H1 (cell line): ENCODE results near the gene SHQ1. TPM values are rescaled to one million over a fixed set of nuclear protein-coding genes. Genes with fewer than 3 reads are reported as not detected.

Experiments
- CTCF ChIA-PET: fragments of 300-600 bp; sonication (Branson Sonifier 250); formaldehyde crosslinking; loops from one replicate; lab custom pipeline; 2021; ENCODE audit not compliant: partially characterized antibody; lab: Charles Lee
- POLR2A ChIA-PET: fragments of 300-600 bp; sonication (Branson Sonifier 250); formaldehyde crosslinking; loops from one replicate; lab custom pipeline; 2021; ENCODE audit warnings: inconsistent platforms; ENCODE audit not compliant: partially characterized antibody; lab: Charles Lee
- DNase-seq, 2 experiments: peaks; one replicate each; pipeline versions ENCODE4 v3.0.0 to v3.0.0-alpha.2; 2010 to 2022; ENCODE audit warnings: low spot score in 2 of 2, low read depth in 1 of 2, mixed read lengths in 1 of 2
- FAIRE-seq: peaks from 2 replicates; lab custom pipeline; 2011; peaks lifted over from hg19 to GRCh38; lab: Jason Lieb, UNC
- H2AFZ ChIP-seq: 2 replicates; pipeline ENCODE4 v1.8.1; 2012; ENCODE audit warnings: low read length, inconsistent platforms
- H2AK5ac ChIP-seq: 2 replicates; pipeline ENCODE4 v1.6.1; 2013; ENCODE audit warnings: low read depth, low read length
- H2BK120ac ChIP-seq: replicated peaks from 2 replicates; pipeline ENCODE3; 2013; ENCODE audit warnings: low read depth, low read length, inconsistent platforms
- H2BK12ac ChIP-seq: 2 replicates; pipeline ENCODE4 v1.6.1; 2013; ENCODE audit warnings: low read depth, low read length
- H2BK15ac ChIP-seq: 2 replicates; pipeline ENCODE4 v1.6.1; 2013; ENCODE audit warnings: low read length
- H2BK20ac ChIP-seq: 2 replicates; pipeline ENCODE4 v1.6.1; 2013; ENCODE audit warnings: low read length
- H2BK5ac ChIP-seq: 2 replicates; pipeline ENCODE4 v1.6.1; 2013; ENCODE audit warnings: low read depth, low read length
- H3K14ac ChIP-seq: 2 replicates; pipeline ENCODE4 v1.6.1; 2013; ENCODE audit warnings: inconsistent platforms; ENCODE audit not compliant: insufficient read length
- H3K18ac ChIP-seq: 2 replicates; pipeline ENCODE4 v1.6.1; 2013; ENCODE audit warnings: low read length; ENCODE audit errors: extremely low read depth
- H3K23ac ChIP-seq: 2 replicates; pipeline ENCODE4 v1.6.1; 2013; ENCODE audit warnings: inconsistent platforms; ENCODE audit not compliant: insufficient read length
- H3K23me2 ChIP-seq: 2 replicates; pipeline ENCODE4 v1.6.1; 2013; ENCODE audit warnings: low read depth, low read length
- H3K27ac ChIP-seq: 2 replicates; pipeline ENCODE4 v1.6.1; 2011; ENCODE audit warnings: low read depth, low read length, inconsistent platforms
- H3K27me3 ChIP-seq, 4 experiments: replicated peaks in 1 of 4; 1 replicate in 1 of 4; 2 replicates in 3 of 4; pipeline versions ENCODE4 v1.6.1 to v1.8.1; 2011 to 2013; ENCODE audit warnings: low read length in 3 of 4, mild to moderate bottlenecking in 3 of 4, inconsistent platforms in 2 of 4, mixed read lengths in 2 of 4, moderate library complexity in 1 of 4; ENCODE audit not compliant: control insufficient read depth in 3 of 4, insufficient read depth in 3 of 4; ENCODE audit errors: extremely low read depth in 1 of 4
- H3K36me3 ChIP-seq, 4 experiments: 2 replicates each; pipeline versions ENCODE4 v1.6.1 to v1.8.1; 2011 to 2013; ENCODE audit warnings: mild to moderate bottlenecking in 4 of 4, low read length in 3 of 4, moderate library complexity in 2 of 4, control low read depth in 1 of 4, inconsistent platforms in 1 of 4; ENCODE audit not compliant: insufficient read depth in 4 of 4, control insufficient read depth in 2 of 4
- H3K4ac ChIP-seq: replicated peaks from 2 replicates; pipeline ENCODE3; 2013; ENCODE audit warnings: low read length, low read depth, mixed read lengths, inconsistent platforms; ENCODE audit not compliant: insufficient read length
- H3K4me1 ChIP-seq, 4 experiments: replicated peaks in 1 of 4; 1 replicate in 1 of 4; 2 replicates in 3 of 4; pipeline versions ENCODE4 v1.6.1 to v1.8.1; 2011 to 2013; ENCODE audit warnings: low read length in 3 of 4, inconsistent platforms in 2 of 4, mixed read lengths in 1 of 4; ENCODE audit not compliant: insufficient read depth in 4 of 4, control insufficient read depth in 3 of 4
- H3K4me2 ChIP-seq, 2 experiments: 2 replicates each; pipeline versions ENCODE4 v1.6.1 to v1.8.1; 2011 to 2013; ENCODE audit warnings: low read depth in 2 of 2, low read length in 2 of 2, control low read depth in 1 of 2, inconsistent platforms in 1 of 2, mild to moderate bottlenecking in 1 of 2; ENCODE audit not compliant: insufficient read depth in 1 of 2
- H3K4me3 ChIP-seq, 4 experiments: fragments of 200-600, 300-600 bp in 1 of 4; sonication (generic), shearing (Covaris generic), sonication (Bioruptor Twin) in 1 of 4; 2 replicates each; pipeline versions ENCODE4 v1.5.1 to v1.8.1; 2011 to 2016; ENCODE audit warnings: low read length in 4 of 4, low read depth in 3 of 4, control low read depth in 2 of 4, inconsistent platforms in 2 of 4, mild to moderate bottlenecking in 2 of 4, mixed read lengths in 1 of 4, moderate library complexity in 1 of 4; ENCODE audit not compliant: insufficient read depth in 2 of 4; ENCODE audit errors: extremely low read depth in 1 of 4
- H3K56ac ChIP-seq: replicated peaks from 2 replicates; pipeline ENCODE3; 2013; ENCODE audit warnings: low read depth, mild to moderate bottlenecking, mixed read lengths, low read length, inconsistent platforms; ENCODE audit not compliant: insufficient read length
- H3K79me1 ChIP-seq: 2 replicates; pipeline ENCODE4 v1.6.1; 2013; ENCODE audit warnings: low read depth, low read length, control low read depth
- H3K79me2 ChIP-seq, 2 experiments: 2 replicates each; pipeline versions ENCODE4 v1.6.1 to v1.8.1; 2012 to 2013; ENCODE audit warnings: low read length in 2 of 2, mild to moderate bottlenecking in 2 of 2, inconsistent platforms in 1 of 2; ENCODE audit not compliant: insufficient read depth in 2 of 2, control insufficient read depth in 1 of 2
- H3K9ac ChIP-seq, 4 experiments: replicated peaks in 1 of 4; 1 replicate in 1 of 4; 2 replicates in 3 of 4; pipeline versions ENCODE4 v1.6.1 to v1.8.1; 2011 to 2013; ENCODE audit warnings: low read depth in 3 of 4, low read length in 3 of 4, control low read depth in 2 of 4, mild to moderate bottlenecking in 2 of 4, moderate library complexity in 2 of 4, inconsistent platforms in 1 of 4; ENCODE audit errors: extremely low read depth in 1 of 4
- H3K9me3 ChIP-seq, 2 experiments: 2 replicates each; pipeline versions ENCODE4 v1.6.1 to v1.8.1; 2012 to 2013; ENCODE audit warnings: mild to moderate bottlenecking in 2 of 2, moderate library complexity in 2 of 2, control low read depth in 1 of 2, inconsistent platforms in 1 of 2, low read depth in 1 of 2, low read length in 1 of 2, mixed read lengths in 1 of 2; ENCODE audit not compliant: insufficient read depth in 2 of 2
- H4K20me1 ChIP-seq, 2 experiments: replicated peaks in 1 of 2; 2 replicates each; pipeline versions ENCODE3 to v1.8.1; 2011 to 2013; ENCODE audit warnings: inconsistent platforms in 2 of 2, low read length in 2 of 2, mild to moderate bottlenecking in 1 of 2; ENCODE audit not compliant: insufficient read depth in 2 of 2, control insufficient read depth in 1 of 2
- H4K5ac ChIP-seq: 2 replicates; pipeline ENCODE4 v1.6.1; 2013; ENCODE audit warnings: low read length, low read depth, mixed read lengths, inconsistent platforms; ENCODE audit not compliant: insufficient read length
- H4K8ac ChIP-seq: 2 replicates; pipeline ENCODE4 v1.8.0; 2013; ENCODE audit warnings: mild to moderate bottlenecking, moderate library complexity, low read length, inconsistent platforms; ENCODE audit not compliant: insufficient read depth; ENCODE audit errors: extremely low read depth
- H4K91ac ChIP-seq: replicated peaks from 2 replicates; pipeline ENCODE3; 2013; ENCODE audit warnings: low read length, mixed read lengths, inconsistent platforms; ENCODE audit not compliant: insufficient read length
- KDM5A ChIP-seq: fragments of 200-600 bp; IDR thresholded peaks from 2 replicates; pipeline ENCODE4 v1.7.1; 2012; ENCODE audit warnings: mild to moderate bottlenecking, low read length, inconsistent platforms, mixed read lengths
- WGBS, 2 experiments: shearing (Covaris generic) in 1 of 2; methylation state at CpG; one replicate each; pipeline versions ENCODE4 v1.1.6 to v1.1.7; 2013 to 2015; ENCODE audit warnings: low lambda C conversion rate in 2 of 2, mixed read lengths in 2 of 2, inconsistent platforms in 1 of 2, low coverage in 1 of 2, missing lambda C conversion rate in 1 of 2; ENCODE audit not compliant: insufficient replicate concordance in 2 of 2, insufficient coverage in 1 of 2, insufficient read length in 1 of 2; ENCODE audit errors: extremely low coverage in 1 of 2, missing lambda C conversion rate in 1 of 2; 5-methylcytosine and 5-hydroxymethylcytosine counted together
- polyA plus RNA-seq, 7 experiments: library from polyadenylated mRNA; depleted of rRNA in 3 of 7; stranded (reverse) in 5 of 7; unstranded in 2 of 7; fragments of >200 nt in 5 of 7; fragments of 200-250 nt in 2 of 7; gene quantifications; 1 replicate in 5 of 7; 2 replicates in 1 of 7; 4 replicates in 1 of 7; pipeline versions ENCODE4 v1.2.1 to v1.2.3, GENCODE V29; 2011 to 2013; ENCODE audit warnings: missing spikeins in 2 of 7, mixed read lengths in 2 of 7
- total RNA-seq: library from RNA; stranded (reverse); fragmentation: NEBNext Ultra II Directional; extraction: Animal tissue kit (Norgen Biotek cat#: 25700); gene quantifications from 2 replicates; pipeline ENCODE4 v1.2.1, GENCODE V29; 2021

Gene SHQ1
- total and polyA plus RNA-seq, 2 of the 8 experiments (the other 6 are each of a cell fraction or from before 2014, with no cell fraction given): 10.7 to 34.4 TPM

- H2BK20ac ChIP-seq: no peak overlapping the region
- no peak for FAIRE-seq
- no peak overlapping the region for H2AK5ac ChIP-seq
- no peak overlapping the region for H2BK120ac ChIP-seq
- no peak overlapping the region for H2BK5ac ChIP-seq
- H3K56ac ChIP-seq: no peak overlapping the region
- H3K79me1 ChIP-seq: no peaks in the 10 kb centered on the region
- H4K91ac ChIP-seq: no peak overlapping the region
- no peak overlapping the region for H4K8ac ChIP-seq
- H3K36me3 ChIP-seq: no peaks in the 10 kb centered on the region
- no peak overlapping the region for H3K18ac ChIP-seq
- CTCF ChIA-PET: interaction anchor here (1.0 to 1.5 kb wide), 4 partner anchors 20 to 132 kb away, joined by 3 to 6 read pairs (median 4); no protein-coding TSS in a partner anchor
- WGBS, 2 experiments: 94% methylated on average over 3 of the region's 3 CpGs; no CpG with 5 or more reads in 1 of the 2 experiments
- H3K4me3 ChIP-seq: no peak overlapping the region
- no peak overlapping the region for H3K4me2 ChIP-seq
- no peaks in the 10 kb centered on the region for H3K79me2 ChIP-seq
- no peak overlapping the region for H3K4ac ChIP-seq
- H3K27me3 ChIP-seq: no peaks in the 10 kb centered on the region
- H3K23me2 ChIP-seq: no peaks in the 10 kb centered on the region
- no peak overlapping the region for H3K14ac ChIP-seq
- H2AFZ ChIP-seq: no peak overlapping the region
- DNase-seq: no peak
- no peak overlapping the region for H3K9ac ChIP-seq
- no peak for TF ChIP-seq KDM5A
- no peak overlapping the region for H4K5ac ChIP-seq
- no peak overlapping the region for H3K27ac ChIP-seq
- H3K23ac ChIP-seq: no peak overlapping the region
- no peaks in the 10 kb centered on the region for H3K9me3 ChIP-seq
- no peaks in the 10 kb centered on the region for H4K20me1 ChIP-seq
- no peak overlapping the region for H2BK15ac ChIP-seq
- no peak overlapping the region for H2BK12ac ChIP-seq
- peaks cover 0 to 5% (median 3%) of the 10 kb centered on the region in 4 experiments; a peak in 4 of 7 replicates for H3K4me1 ChIP-seq
- POLR2A ChIA-PET: interaction anchor here (0.9 kb wide), 1 partner anchor 13 kb away, joined by 3 read pairs; no protein-coding TSS in a partner anchor
Measured at GRCh38 chr3:72798552-72799195, 49.6 kb downstream of the SHQ1 start.
